AML-193 (cell line): ENCODE measurements around the gene LRBA.
A peak's percentile ranks its signal among the peaks of the same experiment; 100 is the strongest.
"Not testable (repeated sequence)": the region's sequence is repeated elsewhere in the genome, so short reads cannot be mapped to it uniquely, and the experiment has no call there.

Experiments
- DNase-seq, 2 experiments: peaks; one replicate each; lab custom pipeline; 2025; lab: John Stamatoyannopoulos, UW

LRBA gene

GRCh38 chr4:151015459-151016347 lies 619 bp upstream of the LRBA start:
- DNase-seq = peak; percentile 48 to 56

GRCh38 chr4:151013944-151014343 lies 1.1 kb downstream of the LRBA start:
- no peak for DNase-seq

GRCh38 chr4:151013491-151013890 lies 1.6 kb downstream of the LRBA start:
- no peak for DNase-seq

- no peak for DNase-seq
Measured at GRCh38 chr4:151012820-151013219, 2.3 kb downstream of the LRBA start.

- no peak for DNase-seq
Measured at GRCh38 chr4:151012376-151012775, 2.7 kb downstream of the LRBA start.

DNA sequence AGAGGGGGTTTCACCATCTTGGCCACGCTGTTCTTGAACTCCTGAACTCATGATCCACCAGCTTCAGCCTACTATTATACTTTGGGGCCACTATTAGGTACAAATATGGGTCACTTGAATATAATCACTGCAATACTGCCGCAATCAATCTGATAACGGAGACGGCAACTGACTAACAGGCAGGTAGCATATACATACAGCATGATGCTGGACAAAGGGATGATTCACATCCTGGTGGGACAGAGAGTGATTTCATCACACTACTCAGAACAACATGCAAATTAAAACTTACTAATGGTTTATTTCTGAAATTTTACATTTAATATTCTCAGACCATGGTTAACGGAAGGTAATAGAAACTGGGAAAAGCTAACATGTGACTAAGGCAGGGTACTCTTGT lies 10.9 kb downstream of the LRBA start:
- no peak for DNase-seq

- DNase-seq = no peak
Measured at GRCh38 chr4:151000747-151001429, 14.2 kb downstream of the LRBA start.

- DNase-seq = peak; percentile 32 to 37
Measured at GRCh38 chr4:150999086-150999485, 16.0 kb downstream of the LRBA start.

DNA sequence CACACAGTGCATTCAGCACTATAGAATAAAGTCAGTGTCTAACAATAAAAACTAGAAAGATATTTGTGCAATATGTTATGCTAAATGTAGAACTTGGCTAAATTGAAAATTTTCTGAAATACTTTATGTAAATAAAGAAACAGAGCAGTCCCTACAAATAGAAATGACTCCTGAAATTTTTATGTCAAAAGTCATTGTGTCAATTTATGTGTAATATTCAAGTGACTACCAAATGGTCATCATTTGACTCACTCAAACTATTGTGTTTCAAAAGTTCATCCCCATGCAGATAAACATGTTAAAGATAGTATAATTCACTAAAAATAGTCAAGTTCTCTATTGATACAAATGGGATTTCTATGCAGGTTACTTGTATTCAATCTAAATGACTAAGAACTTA lies 17.9 kb downstream of the LRBA start:
- no peak for DNase-seq

DNA sequence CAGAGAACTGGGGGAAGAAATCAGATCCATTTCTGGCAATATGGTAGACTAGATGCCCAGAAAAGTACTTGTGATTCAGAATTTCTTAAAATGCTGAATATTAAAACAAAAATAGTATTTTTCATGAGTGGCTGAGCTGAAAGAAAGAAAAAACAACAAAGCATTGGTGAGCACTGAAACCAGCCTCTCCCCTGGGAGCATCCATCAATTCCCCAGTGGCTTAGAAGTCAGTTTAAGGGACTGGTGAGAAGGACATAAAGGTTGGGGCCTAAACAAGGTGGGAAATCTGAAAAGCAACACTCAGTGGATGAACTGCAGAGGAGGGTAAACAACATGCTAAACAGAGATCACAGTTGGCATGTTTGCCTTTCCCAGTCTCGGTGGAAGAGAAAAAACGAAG lies 20.4 kb downstream of the LRBA start:
- no peak for DNase-seq

DNA sequence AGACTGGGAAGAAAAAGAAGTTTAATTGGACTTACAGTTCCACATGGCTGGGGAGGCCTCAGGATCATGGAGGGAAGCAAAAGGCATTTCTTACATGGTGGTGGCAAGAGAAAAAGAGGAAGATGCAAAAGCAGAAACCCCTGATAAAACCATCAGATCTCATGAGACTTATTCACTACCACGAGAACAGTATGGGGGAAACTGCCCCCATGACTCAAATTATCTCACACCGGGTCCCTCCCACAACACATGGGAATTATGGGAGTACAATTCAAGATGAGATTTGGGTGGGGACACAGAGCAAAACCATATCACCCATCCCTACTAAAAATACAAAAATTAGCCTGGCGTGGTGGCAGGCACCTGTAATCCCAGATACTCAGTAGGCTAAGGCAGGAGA lies 21.5 kb downstream of the LRBA start:
- not testable (repeated sequence) for DNase-seq

- no peak for DNase-seq
Measured at GRCh38 chr4:150990993-150991392, 24.1 kb downstream of the LRBA start.

- DNase-seq = no peak
Measured at GRCh38 chr4:150990250-150990649, 24.8 kb downstream of the LRBA start.

DNA sequence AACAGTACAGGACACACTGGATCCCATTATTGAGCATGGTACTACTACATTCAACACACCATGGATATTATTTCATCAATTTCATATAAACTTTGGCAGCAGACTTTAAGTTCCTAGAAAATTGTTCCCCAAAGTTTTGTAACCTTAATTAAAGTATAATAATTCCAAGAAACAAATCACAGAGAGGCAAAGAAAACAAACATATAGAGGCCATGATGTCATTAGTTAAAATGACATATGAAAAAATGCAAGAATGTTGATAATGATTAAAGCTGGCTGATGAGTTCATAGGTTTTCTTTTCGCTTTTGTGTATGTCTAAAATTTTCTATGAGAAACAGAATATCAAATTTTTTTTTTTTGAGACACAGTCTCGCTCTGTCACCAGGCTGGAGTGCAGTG lies 26.8 kb downstream of the LRBA start:
- no peak for DNase-seq

- DNase-seq = no peak
Measured at GRCh38 chr4:150987204-150987603, 27.9 kb downstream of the LRBA start.

GRCh38 chr4:150986085-150986484 lies 29.0 kb downstream of the LRBA start:
- no peak for DNase-seq

DNA sequence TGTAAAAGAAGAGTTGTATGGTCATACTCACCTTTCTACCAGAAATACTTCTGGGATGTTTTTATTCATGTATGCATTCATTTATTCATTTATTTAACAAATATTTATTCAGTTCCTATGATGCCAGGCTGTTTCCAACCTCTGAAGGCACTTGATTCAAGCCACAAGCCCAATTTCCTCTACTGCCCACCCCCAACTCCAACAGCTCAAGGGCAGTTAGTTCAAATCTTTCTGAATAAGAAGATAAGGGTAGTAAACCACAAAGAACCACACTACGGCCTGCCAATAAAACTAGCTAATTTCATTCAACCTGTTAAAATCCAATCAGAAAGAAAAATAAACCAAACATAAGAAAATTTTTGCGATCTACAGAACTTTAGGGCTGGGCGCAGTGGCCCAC lies 31.2 kb downstream of the LRBA start:
- DNase-seq = no peak

- no peak for DNase-seq
Measured at GRCh38 chr4:150982557-150983233, 32.4 kb downstream of the LRBA start.

DNA sequence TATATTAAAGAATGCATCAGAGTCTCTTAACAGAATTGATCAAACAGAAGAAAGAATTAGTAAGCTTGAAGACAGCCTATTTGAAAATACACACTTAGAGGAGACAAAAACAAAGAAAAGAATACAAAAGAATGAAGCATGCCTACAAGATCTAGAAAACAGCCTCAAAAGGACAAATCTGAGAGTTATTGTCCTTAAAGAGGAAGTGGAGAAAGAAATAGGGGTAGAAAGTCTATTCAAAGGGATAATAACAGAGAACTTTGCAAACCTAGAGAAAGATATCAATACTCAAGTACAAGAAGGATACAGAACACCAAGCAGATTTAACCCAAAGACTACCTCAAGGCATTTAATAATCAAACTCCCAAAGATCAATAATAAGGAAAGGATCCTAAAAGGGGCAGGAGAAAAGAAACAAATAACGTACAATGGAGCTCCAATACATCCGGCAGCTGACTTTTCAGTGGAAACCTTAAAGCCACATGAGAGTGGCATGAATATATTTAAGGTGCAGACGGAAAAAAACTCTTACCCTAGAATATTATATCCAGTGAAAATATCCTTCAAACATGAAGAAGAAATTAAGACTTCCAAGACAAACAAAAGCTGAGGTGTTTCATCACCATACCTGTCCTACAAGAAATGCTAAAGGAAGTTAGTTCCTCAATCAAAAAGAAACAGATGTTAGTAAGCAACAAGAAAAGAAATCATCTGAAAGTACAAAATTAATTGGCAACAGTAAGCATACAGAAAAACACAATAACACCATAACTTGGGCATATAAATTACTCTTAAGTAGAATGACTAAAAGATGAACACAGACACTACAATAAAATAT lies 36.1 kb downstream of the LRBA start:
- DNase-seq = no peak

DNA sequence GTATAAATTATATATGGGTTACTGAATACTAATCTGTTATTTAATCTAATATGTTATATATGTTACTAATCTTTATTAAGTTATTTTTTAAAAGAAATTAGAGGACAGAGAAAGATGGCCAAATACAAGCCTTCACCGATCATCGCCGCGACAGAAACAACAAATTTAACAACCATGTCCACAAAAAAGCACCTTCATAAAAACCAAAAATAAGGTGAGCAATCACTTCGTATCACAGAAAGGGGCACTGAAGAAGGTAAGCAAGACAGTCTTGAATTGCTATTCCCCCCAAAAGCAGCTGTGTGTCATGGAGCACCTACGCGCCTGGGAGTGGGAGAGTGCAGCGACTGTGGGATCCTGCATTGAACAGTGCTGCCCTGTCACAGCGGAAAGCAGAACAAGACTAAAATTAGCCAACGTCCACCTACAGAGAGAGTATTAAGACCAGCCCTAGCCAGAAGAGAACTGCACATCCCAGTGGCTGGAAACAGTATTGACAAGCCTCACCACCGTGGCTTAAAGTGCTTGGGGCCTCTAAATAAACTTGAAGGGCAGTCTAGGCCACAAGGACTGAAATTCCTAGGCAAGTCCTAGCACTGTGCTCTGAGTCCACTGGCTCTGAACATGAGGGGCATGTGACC lies 38.5 kb downstream of the LRBA start:
- no peak for DNase-seq

DNA sequence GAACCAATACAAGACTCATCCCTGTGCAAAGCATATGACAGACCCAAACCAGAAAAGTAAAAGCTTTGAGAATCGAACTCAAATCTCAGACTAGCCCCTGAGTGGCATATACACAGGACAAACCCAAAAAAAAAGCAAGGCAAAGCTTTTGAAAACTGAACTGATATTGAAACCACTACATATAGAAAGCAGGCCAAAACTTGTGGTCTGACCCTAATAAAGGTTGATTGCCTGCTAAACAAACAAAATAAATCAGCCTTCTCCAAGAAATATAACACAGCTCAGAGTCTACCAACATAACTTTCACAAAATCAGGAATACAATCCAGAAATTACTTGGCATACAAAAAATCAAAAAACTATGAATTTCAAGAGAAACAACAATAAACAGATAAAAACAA lies 40.3 kb downstream of the LRBA start:
- no peak for DNase-seq

- no peak for DNase-seq
Measured at GRCh38 chr4:150974252-150974640, 40.8 kb downstream of the LRBA start.
